ENCODE results near the gene FAAH. TPM values are rescaled to one million over a fixed set of nuclear protein-coding genes. Genes with fewer than 3 reads are reported as not detected.
"Not testable (repeated sequence)": the region's sequence is repeated elsewhere in the genome, so short reads cannot be mapped to it uniquely, and the experiment has no call there.

The FAAH gene
- total RNA-seq, 4 donors from 2014 or later: 107 to 230 (median 152) TPM

DNA sequence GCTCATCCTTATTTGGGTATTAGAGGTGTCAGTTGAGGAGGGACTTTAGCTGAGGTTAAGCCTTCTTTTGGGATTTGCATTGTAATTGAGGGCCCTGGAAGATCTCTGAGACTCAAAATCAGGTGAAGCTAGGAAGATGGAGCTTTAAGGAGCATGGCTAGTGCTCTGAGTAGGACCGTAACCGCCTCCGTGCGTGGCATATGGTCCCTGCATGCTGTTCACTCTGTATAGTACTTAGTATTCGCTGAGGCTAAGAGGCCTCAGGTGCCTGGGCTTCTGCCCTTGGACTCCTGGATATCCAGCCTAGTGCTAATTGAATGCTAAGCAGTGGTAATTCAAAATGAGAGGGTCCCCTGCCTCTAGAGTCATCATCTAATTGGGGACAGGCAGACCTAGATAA lies 31.0 kb upstream of the FAAH start:
- no peaks in the 10 kb centered on the region for H3K27me3 ChIP-seq
- DNase-seq: no peak
- TF ChIP-seq, protein P1, sequence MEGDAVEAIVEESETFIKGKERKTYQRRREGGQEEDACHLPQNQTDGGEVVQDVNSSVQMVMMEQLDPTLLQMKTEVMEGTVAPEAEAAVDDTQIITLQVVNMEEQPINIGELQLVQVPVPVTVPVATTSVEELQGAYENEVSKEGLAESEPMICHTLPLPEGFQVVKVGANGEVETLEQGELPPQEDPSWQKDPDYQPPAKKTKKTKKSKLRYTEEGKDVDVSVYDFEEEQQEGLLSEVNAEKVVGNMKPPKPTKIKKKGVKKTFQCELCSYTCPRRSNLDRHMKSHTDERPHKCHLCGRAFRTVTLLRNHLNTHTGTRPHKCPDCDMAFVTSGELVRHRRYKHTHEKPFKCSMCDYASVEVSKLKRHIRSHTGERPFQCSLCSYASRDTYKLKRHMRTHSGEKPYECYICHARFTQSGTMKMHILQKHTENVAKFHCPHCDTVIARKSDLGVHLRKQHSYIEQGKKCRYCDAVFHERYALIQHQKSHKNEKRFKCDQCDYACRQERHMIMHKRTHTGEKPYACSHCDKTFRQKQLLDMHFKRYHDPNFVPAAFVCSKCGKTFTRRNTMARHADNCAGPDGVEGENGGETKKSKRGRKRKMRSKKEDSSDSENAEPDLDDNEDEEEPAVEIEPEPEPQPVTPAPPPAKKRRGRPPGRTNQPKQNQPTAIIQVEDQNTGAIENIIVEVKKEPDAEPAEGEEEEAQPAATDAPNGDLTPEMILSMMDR (IDR thresholded peaks at IDR 0.05): no peak
- no peak for TF ChIP-seq POLR2A (IDR thresholded peaks at IDR 0.05)
- H3K9me3 ChIP-seq: no peaks in the 10 kb centered on the region
- H3K4me1 ChIP-seq: no peaks in the 10 kb centered on the region
- peaks cover 0 to 77% (median 0%) of the 10 kb centered on the region in 3 donors for H3K36me3 ChIP-seq
- H3K4me3 ChIP-seq: no peak overlapping the region
- no peak overlapping the region for H3K27ac ChIP-seq

DNA sequence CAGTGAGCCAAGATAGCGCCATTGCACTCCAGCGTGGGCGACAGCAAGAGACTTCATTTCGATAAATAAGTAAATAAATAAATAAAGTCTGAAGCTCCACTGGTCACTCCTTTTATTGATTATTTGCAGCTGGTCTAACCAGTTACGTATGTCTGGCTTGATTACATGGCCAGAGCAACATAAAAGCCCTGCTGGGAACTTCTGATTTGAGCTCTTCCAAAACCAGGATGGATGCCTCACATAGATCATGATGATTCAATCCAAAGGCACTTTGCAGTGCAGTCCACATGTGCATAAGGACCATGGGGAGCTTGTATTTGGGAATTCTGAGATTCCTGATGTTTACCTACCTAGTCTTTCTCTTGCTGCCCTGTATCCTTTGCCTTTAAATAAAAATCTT lies 29.5 kb upstream of the FAAH start:
- no peak for DNase-seq
- Histone ChIP-seq H3K27me3 (no peaks in the 10 kb centered on the region), H3K4me3 (no peak overlapping the region), H3K27ac (no peak overlapping the region), H3K4me1 (no peaks in the 10 kb centered on the region), H3K36me3 (peaks cover 0 to 70% (median 0%) of the 10 kb centered on the region in 3 donors), H3K9me3 (no peaks in the 10 kb centered on the region)
- TF ChIP-seq POLR2A (IDR thresholded peaks at IDR 0.05): no peak
- TF ChIP-seq, protein P1 (IDR thresholded peaks at IDR 0.05): no peak

DNA sequence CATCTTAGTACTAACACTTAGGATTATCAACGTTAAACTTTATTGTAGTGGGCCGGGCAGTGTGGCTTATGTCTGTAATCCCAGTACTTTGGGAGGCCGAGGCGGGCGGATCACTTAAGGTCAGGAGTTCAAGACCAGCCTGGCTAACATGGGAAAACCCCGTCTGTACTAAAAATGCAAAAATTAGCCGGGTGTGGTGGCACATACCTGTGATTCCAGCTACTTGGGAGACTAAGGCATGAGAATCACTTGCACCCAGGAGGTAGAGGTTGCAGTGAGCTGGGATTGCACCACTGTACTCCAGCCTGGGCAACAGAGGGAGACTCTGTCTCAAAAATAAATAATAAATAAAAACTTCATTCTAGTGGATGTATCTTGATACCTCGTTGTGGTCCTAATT lies 28.3 kb upstream of the FAAH start:
- H3K4me3 ChIP-seq, H3K27ac ChIP-seq, DNase-seq, H3K9me3 ChIP-seq, H3K27me3 ChIP-seq, H3K4me1 ChIP-seq: not testable (repeated sequence)
- peaks cover 0 to 64% (median 0%) of the 10 kb centered on the region in 3 donors for H3K36me3 ChIP-seq

DNA sequence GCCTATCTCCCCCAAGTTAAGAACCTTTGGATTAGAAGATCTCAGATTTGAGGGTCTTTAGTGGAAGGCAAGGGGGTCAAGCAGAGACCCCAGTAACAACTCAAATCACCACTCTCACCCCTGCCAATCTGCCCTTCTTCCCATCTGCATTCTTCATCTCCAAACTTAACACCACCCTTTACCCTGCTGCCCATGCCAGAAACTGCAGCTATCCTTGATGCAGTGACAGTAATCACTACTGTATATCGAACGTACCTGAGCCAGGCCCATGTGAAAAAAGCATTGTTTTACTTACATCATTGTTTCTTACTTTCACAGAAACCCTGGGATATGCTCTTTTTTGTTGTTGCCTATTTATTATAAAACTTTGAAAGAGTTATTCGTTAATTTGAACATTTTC lies 27.0 kb upstream of the FAAH start:
- TF ChIP-seq POLR2A (IDR thresholded peaks at IDR 0.05): no peak
- TF ChIP-seq, protein P1 (IDR thresholded peaks at IDR 0.05): no peak
- no peak for DNase-seq
- H3K27me3 ChIP-seq: no peaks in the 10 kb centered on the region
- no peaks in the 10 kb centered on the region for H3K4me1 ChIP-seq
- H3K36me3 ChIP-seq: peaks cover 0 to 51% (median 0%) of the 10 kb centered on the region in 3 donors
- H3K4me3 ChIP-seq: no peak overlapping the region
- H3K27ac ChIP-seq: no peak overlapping the region
- H3K9me3 ChIP-seq: no peaks in the 10 kb centered on the region

DNA sequence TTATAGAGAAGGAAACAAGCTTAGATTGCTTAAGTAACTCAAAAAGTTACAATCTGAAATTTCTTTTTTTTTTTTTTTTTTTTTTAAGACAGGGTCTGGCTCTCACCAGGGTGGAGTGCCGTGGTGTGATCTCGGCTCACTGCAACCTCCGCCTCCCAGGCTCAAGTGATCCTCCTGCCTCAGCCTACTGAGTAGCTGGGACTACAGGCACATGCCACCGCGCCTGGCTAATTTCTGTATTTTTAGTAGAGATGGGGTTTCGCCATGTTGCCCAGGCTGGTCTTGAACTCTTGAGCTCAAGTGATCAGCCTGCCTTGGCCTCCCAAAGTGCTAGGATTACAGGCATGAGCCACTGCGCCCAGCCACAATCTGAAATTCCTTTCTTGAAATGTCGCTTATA lies 26.4 kb upstream of the FAAH start:
- not testable (repeated sequence) for H3K4me3 ChIP-seq, H3K27me3 ChIP-seq, DNase-seq, H3K27ac ChIP-seq, H3K4me1 ChIP-seq, H3K9me3 ChIP-seq
- H3K36me3 ChIP-seq: peaks cover 0 to 45% (median 0%) of the 10 kb centered on the region in 3 donors

DNA sequence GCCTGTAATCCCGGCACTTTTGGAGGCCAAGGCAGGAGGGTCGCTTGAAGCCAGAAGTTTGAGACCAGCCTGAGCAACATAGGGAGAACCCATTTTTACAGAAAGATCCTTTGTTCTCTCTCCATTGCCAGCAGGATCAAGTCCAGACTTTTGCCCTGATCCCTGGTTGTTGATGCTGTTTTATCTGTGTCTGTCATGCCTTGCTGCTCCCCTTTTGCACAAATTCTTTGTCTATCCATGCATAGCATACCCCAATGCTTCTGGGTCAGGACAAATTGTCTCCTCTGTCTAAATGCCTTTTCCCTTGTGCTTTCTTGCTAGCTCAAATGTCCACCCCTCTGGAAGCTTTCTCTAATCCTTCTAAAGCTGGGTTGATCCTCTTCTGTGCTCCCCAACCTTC lies 25.3 kb upstream of the FAAH start:
- H3K36me3 ChIP-seq: peaks cover 0 to 36% (median 0%) of the 10 kb centered on the region in 3 donors
- H3K27me3 ChIP-seq: no peaks in the 10 kb centered on the region
- no peak for DNase-seq
- no peak overlapping the region for H3K4me3 ChIP-seq
- no peak overlapping the region for H3K27ac ChIP-seq
- TF ChIP-seq, protein P1 (IDR thresholded peaks at IDR 0.05): no peak
- TF ChIP-seq POLR2A (IDR thresholded peaks at IDR 0.05): no peak
- no peaks in the 10 kb centered on the region for H3K4me1 ChIP-seq
- H3K9me3 ChIP-seq: no peaks in the 10 kb centered on the region

DNA sequence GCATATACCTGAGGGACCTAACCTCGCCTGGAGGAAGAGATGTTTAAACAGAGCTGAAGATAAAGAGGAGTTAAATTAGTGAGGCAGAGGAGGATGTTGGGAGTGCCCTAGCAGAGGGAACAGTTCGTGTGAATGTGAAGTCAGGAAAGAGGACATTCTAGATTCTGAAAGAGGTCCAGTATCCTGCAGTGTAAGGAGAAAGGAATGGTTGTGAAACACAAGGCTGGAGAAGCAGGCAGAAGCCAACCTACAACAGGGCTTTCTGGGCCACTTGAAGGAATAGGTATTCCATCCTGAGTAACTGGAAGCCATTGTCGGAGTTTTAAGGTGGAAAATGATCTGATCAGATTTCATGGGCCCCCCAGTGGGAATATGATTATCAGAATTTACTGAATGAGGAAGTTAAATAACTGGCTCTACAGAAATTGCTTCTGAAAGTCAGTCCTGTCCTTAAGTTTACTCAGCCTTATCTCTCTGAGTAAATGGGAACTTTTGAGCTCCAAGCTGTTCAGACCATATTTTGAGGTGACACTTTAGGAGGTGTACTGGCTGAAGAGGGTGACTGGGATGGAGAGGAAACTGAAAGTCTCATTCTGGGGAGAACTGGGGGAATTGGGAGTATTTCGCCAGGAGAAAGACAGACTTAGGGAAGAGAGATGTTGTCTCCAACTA lies 24.4 kb upstream of the FAAH start:
- H3K27ac ChIP-seq: no peak overlapping the region
- DNase-seq: no peak
- no peak overlapping the region for H3K4me3 ChIP-seq
- H3K36me3 ChIP-seq: peaks cover 0 to 28% (median 0%) of the 10 kb centered on the region in 3 donors
- no peaks in the 10 kb centered on the region for H3K9me3 ChIP-seq
- no peaks in the 10 kb centered on the region for H3K27me3 ChIP-seq
- no peaks in the 10 kb centered on the region for H3K4me1 ChIP-seq
- TF ChIP-seq POLR2A (IDR thresholded peaks at IDR 0.05): no peak
- TF ChIP-seq, protein P1 (IDR thresholded peaks at IDR 0.05): no peak

Measured in Peyer's patch (tissue), 4 donors.